Activated T-helper 1 cell treated with Interleukin-2 at 50 U/mL for 16 hours (primary cell): Measurements from ENCODE around the gene IGF2BP3.
A peak's percentile ranks its signal among the peaks of the same experiment; 100 is the strongest.
"Not testable (repeated sequence)": the region's sequence is repeated elsewhere in the genome, so short reads cannot be mapped to it uniquely, and the experiment has no call there.

ENCODE experiments used
- DNase-seq: peaks from one replicate; pipeline ENCODE4 v3.0.0-alpha.2; 2020; ENCODE audit warnings: low read depth

The IGF2BP3 gene

DNA sequence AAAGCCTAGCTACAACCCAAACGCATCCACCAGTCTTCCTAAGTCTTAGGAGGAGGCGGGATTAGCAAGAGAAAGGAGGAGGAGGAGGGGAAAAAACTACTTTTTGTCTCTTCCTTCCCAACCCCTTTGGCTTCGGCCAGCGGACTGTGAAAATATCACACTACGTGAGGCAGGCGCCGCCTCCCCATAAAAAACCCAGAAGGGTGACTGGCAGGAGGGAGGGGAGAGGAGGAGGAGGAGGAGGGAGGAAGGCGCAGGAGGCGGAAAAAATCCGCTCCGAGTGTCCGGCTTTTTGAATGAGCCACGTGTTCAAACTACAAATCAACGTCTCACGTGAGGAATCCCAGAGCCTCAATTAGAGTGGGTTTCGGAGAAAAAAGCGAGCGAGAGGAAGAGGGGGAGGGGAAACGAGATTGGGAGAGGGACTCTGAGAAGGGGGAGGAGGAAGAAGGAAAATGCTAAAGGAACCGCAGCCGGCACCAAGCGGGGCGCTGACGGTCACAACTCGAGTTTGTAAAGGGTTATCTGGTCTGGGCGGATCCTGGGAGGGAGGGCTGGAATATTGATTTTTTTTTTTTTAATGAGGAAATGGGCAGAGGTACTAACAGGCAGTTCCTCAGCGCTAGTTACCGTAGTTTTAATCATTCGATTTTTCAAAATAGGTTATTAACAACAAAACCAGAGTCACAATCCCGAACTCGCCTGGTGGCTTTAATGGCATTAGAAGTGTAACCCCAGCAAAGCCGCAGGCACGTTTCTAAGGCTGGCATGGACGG is at the start of gene IGF2BP3:
IGF2BP3 (minus strand) TSS at position 162 of the 776 bp plus-strand sequence. CDS start 381 bp downstream, outside the sequence.
- no peak for DNase-seq

DNA sequence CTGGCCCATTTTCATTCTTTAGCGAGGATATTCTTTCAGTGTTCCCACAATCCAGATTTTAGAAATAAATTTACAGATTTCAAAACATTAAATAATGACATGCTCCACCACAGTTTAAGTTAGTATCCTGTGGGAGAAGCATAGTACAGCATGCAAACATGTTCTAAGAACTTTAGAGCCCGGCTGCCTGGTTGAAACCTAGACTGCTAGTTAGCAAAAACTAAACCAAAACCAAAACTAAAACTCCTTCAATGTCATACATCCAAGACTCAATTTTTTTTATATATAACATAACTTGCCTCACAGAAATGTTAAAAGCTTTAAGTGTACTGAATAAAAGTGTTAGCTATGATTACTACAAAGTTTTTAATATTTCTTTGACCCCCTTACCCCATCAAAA is 44.5 kb upstream of the IGF2BP3 start:
- DNase-seq = no peak

DNA sequence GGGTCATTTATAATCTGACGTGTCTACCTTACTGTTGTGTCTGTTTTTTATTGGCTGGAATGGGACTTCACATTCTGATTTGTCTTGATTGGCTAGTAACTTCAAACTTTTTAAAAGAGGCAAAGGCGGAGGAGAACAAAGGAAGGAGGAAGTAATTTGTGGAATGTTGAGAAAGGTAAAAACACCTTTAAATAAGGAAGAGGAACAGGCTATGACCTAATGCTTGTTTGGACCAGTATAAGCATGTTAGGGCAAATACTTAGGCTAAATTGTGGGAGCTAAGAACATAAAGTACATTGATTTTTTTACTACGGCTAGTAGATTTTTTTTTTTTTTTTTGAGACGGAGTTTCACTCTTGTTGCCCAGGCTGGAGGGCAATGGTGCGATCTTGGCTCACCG is 43.5 kb upstream of the IGF2BP3 start:
- not testable (repeated sequence) for DNase-seq

GRCh38 chr7:23494009-23494408 is 23.7 kb upstream of the IGF2BP3 start:
- DNase-seq = no peak

DNA sequence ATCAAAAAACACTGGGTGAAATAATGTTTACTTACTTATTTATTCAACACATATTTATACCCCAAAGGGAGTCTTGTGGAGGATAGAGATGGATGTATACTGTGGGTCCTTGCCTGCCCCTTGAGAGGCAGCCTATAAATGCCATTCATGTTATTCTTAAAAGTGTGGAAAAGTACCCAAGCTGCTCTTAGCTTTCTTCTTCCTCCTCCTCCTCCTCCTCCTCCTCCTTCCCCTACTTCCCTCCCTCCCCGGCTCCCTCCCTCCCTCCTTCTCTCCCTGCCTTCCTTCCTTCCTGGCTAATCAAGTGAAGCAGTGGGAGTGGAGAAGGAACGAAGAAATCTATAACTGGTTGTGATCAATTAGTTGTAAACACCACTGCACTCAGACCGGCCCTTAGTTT is 21.2 kb upstream of the IGF2BP3 start:
- no peak for DNase-seq

GRCh38 chr7:23490357-23491135 is 20.3 kb upstream of the IGF2BP3 start:
- DNase-seq = peak; percentile 44

DNA sequence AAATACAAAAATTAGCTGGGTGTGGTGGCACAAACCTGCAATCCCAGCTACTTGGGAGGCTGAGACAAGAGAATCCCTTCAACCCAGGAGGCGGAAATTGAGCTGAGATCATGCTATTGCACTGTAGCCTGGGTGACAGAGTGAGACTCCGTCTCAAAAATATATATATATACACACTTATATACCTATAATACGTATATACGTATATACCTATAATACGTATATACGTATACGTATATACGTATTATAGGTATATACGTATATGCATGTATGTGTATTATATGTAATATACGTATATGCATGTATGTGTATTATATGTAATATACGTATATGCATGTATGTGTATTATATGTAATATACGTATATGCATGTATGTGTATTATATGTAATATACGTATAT is 18.4 kb upstream of the IGF2BP3 start:
- not testable (repeated sequence) for DNase-seq

DNA sequence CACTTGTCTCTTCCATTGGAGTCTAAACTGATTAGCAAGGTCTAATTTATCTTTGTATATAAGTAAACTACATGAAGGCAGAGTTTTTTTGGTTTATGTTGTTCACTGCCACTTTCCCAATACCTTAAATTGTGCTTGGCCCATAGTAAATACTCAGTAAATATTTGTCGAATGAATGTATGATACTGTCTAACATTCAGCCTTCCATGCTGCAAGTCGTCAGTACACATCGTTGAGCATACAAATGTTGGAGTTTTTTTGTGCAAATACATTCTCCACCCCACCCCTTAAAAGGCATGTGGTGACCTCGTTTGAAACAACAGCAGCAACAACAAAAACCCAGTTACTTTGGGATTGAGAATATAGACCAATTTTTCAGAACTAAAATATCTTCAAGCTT is 17.4 kb upstream of the IGF2BP3 start:
- DNase-seq = no peak

DNA sequence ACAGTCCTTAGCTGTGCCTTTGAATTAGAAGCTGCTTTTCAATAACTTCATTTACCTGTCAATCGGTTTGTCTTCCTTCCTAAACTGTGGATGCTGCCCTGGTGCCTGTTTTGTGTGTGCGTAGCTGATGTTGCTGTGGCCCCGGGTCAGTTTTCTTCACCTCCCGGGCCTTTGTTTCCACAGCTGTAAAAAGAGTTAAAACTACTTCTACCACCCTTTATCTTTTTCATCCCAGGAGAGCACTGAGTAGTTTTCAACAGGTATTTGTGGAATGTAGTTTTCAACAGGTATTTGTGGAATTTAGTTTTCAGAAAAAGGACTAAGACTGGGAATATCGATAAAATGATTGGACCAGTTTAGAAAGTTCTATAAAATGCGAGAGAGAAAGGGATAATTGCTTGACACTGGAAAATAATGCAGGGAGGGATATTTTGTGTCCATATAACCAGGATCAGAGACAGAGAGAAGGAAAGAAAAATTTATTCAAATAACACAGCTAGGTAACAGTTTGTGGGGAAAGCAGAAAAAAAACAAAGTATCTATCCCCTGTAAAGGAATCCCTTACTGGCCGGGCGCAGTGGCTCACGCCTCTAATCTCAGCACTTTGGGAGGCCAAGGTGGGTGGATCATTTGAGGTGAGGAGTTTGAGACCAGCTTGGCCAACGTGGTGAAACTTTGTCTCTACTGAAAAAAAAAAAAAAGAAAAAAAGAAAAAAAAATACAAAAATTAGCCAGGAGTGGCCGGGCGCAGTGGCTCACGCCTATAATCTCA is 15.9 kb upstream of the IGF2BP3 start:
- DNase-seq = no peak

GRCh38 chr7:23482686-23483085 is 12.4 kb upstream of the IGF2BP3 start:
- no peak for DNase-seq

GRCh38 chr7:23477962-23478866 is 7.9 kb upstream of the IGF2BP3 start:
- DNase-seq = no peak

GRCh38 chr7:23477157-23477499 is 6.8 kb upstream of the IGF2BP3 start:
- DNase-seq = no peak

GRCh38 chr7:23476286-23477156 is 6.2 kb upstream of the IGF2BP3 start:
- no peak for DNase-seq

- DNase-seq = no peak
These were observed 5.2 kb upstream of the IGF2BP3 start for GRCh38 chr7:23475576-23475839.

- DNase-seq = no peak
These were observed 4.7 kb upstream of the IGF2BP3 start for GRCh38 chr7:23474829-23475575.

- no peak for DNase-seq
These were observed 4.0 kb upstream of the IGF2BP3 start for GRCh38 chr7:23474094-23474828.

DNA sequence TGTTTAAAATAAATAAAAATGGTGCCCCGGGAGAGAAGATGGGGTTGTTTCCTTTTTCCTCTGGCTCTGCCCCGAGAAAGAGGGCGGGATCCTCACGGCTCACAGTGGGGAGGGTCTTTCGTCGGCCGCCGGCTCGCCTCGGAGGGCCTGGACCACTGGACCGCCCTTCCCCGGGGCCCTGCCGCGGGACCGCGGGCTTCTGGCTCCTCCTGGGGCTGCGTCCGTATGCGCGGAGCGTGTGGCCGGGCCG is 3.5 kb upstream of the IGF2BP3 start:
- DNase-seq = no peak

GRCh38 chr7:23472956-23473843 is 2.9 kb upstream of the IGF2BP3 start:
- DNase-seq = no peak

DNA sequence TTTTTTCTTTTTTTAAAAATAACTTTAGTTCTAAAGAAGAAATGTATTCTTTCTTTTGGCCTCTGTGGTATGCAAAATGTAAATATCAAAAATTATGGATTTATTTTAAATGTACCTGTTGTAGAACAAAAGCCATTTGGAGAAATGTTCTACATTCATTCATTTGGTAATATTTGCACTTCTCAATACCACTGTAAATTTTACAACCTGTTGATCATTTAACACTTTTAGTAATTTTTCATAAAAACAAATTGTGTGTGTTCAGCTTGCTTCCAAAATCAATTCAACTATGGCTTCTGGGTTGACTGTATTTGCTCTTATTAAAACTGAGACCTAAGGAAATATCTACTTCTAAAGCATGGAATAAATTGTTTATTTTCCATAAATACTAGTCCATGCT is 2.3 kb upstream of the IGF2BP3 start:
- no peak for DNase-seq
